DND-41 (cell line): Measurements from ENCODE around the gene PPP1R3G.

Experiments used
- ATAC-seq: fragments of 200-7000 bp; cut with Tn5 transposase; 3 replicates; pipeline ENCODE4 v1.9.1; 2021; ENCODE audit warnings: low read depth; ENCODE audit not compliant: insufficient read depth
- DNase-seq: peaks from one replicate; pipeline ENCODE4 v3.0.0-alpha.2; 2020
- H2AFZ ChIP-seq: 2 replicates; pipeline ENCODE4 v1.6.0; 2012; ENCODE audit warnings: low read depth, low read length
- H3K27ac ChIP-seq: 2 replicates; pipeline ENCODE4 v1.5.1; 2012; ENCODE audit warnings: low read length, inconsistent platforms
- H3K27me3 ChIP-seq: fragments of 200-600 bp; sonication (generic); 2 replicates; pipeline ENCODE4 v1.6.0; 2012; ENCODE audit warnings: low read length, mild to moderate bottlenecking, inconsistent platforms; ENCODE audit not compliant: insufficient read depth, poor library complexity
- H3K36me3 ChIP-seq: 2 replicates; pipeline ENCODE4 v1.5.1; 2012; ENCODE audit warnings: low read length, inconsistent platforms; ENCODE audit not compliant: insufficient read depth
- H3K4me1 ChIP-seq: 2 replicates; pipeline ENCODE4 v1.5.1; 2012; ENCODE audit warnings: mild to moderate bottlenecking, low read length; ENCODE audit not compliant: insufficient read depth
- H3K4me2 ChIP-seq: 2 replicates; pipeline ENCODE4 v1.6.0; 2012; ENCODE audit warnings: mild to moderate bottlenecking, moderate library complexity, low read length, inconsistent platforms; ENCODE audit not compliant: insufficient read depth
- H3K4me3 ChIP-seq, 2 experiments: fragments of 200-600 bp in 1 of 2; shearing (Covaris generic) in 1 of 2; 2 replicates each; pipeline ENCODE4 v1.5.1; 2012 to 2016; ENCODE audit warnings: inconsistent platforms in 2 of 2, low read length in 2 of 2, mild to moderate bottlenecking in 2 of 2, low read depth in 1 of 2, moderate library complexity in 1 of 2
- H3K79me2 ChIP-seq: 2 replicates; pipeline ENCODE4 v1.6.0; 2012; ENCODE audit warnings: low read length, inconsistent platforms; ENCODE audit not compliant: insufficient read depth
- H3K9ac ChIP-seq: 2 replicates; pipeline ENCODE4 v1.6.0; 2012; ENCODE audit warnings: low read depth, mild to moderate bottlenecking, inconsistent platforms, low read length, moderate library complexity
- H3K9me3 ChIP-seq: 2 replicates; pipeline ENCODE4 v1.5.1; 2012; ENCODE audit warnings: low read length, moderate library complexity, mild to moderate bottlenecking, inconsistent platforms; ENCODE audit not compliant: insufficient read depth, severe bottlenecking
- H4K20me1 ChIP-seq: 2 replicates; pipeline ENCODE4 v1.6.0; 2012; ENCODE audit warnings: low read length; ENCODE audit not compliant: insufficient read depth
- CTCF ChIP-seq: IDR thresholded peaks from 2 replicates; pipeline ENCODE4 v1.5.1; 2012; ENCODE audit warnings: borderline replicate concordance, low read length, moderate library complexity, mild to moderate bottlenecking; ENCODE audit not compliant: poor library complexity, severe bottlenecking; ENCODE audit errors: extremely low read depth
- EZH2 ChIP-seq: IDR thresholded peaks from 3 replicates; pipeline ENCODE4 v1.6.1; 2012; ENCODE audit warnings: borderline replicate concordance, low read depth, mild to moderate bottlenecking, moderate library complexity, low read length, inconsistent platforms; ENCODE audit not compliant: severe bottlenecking

PPP1R3G gene

GRCh38 chr6:5107341-5107740 lies 22.2 kb downstream of the PPP1R3G start:
- ATAC-seq, result 0 out of 3 replicates have a peak, but pooled peaks have one; percentile 14
- H3K4me1 ChIP-seq, result 0 out of 2 replicates have a peak, but pooled peaks cover 4% of the 10 kb centered on the region
- H2AFZ ChIP-seq, result no peak overlapping the region
- H3K36me3 ChIP-seq, result peaks cover 5% of the 10 kb centered on the region; the same call in 1 of the 2 replicates
- no peaks in the 10 kb centered on the region; the same call in 1 of the 2 replicates for H4K20me1 ChIP-seq
- DNase-seq, result no peak
- H3K27me3 ChIP-seq, result no peaks in the 10 kb centered on the region
- no peak overlapping the region for H3K4me3 ChIP-seq
- no peaks in the 10 kb centered on the region for H3K79me2 ChIP-seq
- H3K9me3 ChIP-seq, result no peaks in the 10 kb centered on the region
- H3K9ac ChIP-seq, result no peak overlapping the region
- H3K4me2 ChIP-seq, result no peak overlapping the region
- H3K27ac ChIP-seq, result no peak overlapping the region
- TF ChIP-seq EZH2, result no peak
- TF ChIP-seq CTCF, result no peak

- no peak overlapping the region for H3K4me3 ChIP-seq
- H2AFZ ChIP-seq, result no peak overlapping the region
- H3K9ac ChIP-seq, result no peak overlapping the region
- peaks cover 5% of the 10 kb centered on the region; the same call in 1 of the 2 replicates for H3K36me3 ChIP-seq
- H3K4me2 ChIP-seq, result no peak overlapping the region
- H3K27ac ChIP-seq, result no peak overlapping the region
- no peaks in the 10 kb centered on the region; the same call in 1 of the 2 replicates for H4K20me1 ChIP-seq
- H3K4me1 ChIP-seq, result no peaks in the 10 kb centered on the region
- no peaks in the 10 kb centered on the region for H3K27me3 ChIP-seq
- TF ChIP-seq EZH2, result no peak
- TF ChIP-seq CTCF, result no peak
- DNase-seq (no peak), ATAC-seq (no peak)
- no peaks in the 10 kb centered on the region for H3K9me3 ChIP-seq
- no peaks in the 10 kb centered on the region for H3K79me2 ChIP-seq
Observed at GRCh38 chr6:5108068-5108467, 22.9 kb downstream of the PPP1R3G start.

GRCh38 chr6:5108536-5109150 lies 23.5 kb downstream of the PPP1R3G start:
- no peaks in the 10 kb centered on the region for H3K27me3 ChIP-seq
- no peaks in the 10 kb centered on the region for H3K79me2 ChIP-seq
- H4K20me1 ChIP-seq, result no peaks in the 10 kb centered on the region; the same call in 1 of the 2 replicates
- H3K36me3 ChIP-seq, result peaks cover 5% of the 10 kb centered on the region; the same call in 1 of the 2 replicates
- H3K27ac ChIP-seq, result no peak overlapping the region
- H3K9me3 ChIP-seq, result no peaks in the 10 kb centered on the region
- no peak for DNase-seq
- no peak overlapping the region for H3K4me3 ChIP-seq
- H3K9ac ChIP-seq, result no peak overlapping the region
- no peak overlapping the region for H3K4me2 ChIP-seq
- ATAC-seq, result no peak
- TF ChIP-seq CTCF (no peak), EZH2 (no peak)
- H3K4me1 ChIP-seq, result no peaks in the 10 kb centered on the region
- no peak overlapping the region for H2AFZ ChIP-seq
